DND-41 (cell line): ENCODE measurements around the gene SERINC3.

ENCODE experiments used
- ATAC-seq: fragments of 200-7000 bp; cut with Tn5 transposase; 3 replicates; pipeline ENCODE4 v1.9.1; 2021; ENCODE audit warnings: low read depth; ENCODE audit not compliant: insufficient read depth
- DNase-seq: peaks from one replicate; pipeline ENCODE4 v3.0.0-alpha.2; 2020
- H2AFZ ChIP-seq: 2 replicates; pipeline ENCODE4 v1.6.0; 2012; ENCODE audit warnings: low read depth, low read length
- H3K27ac ChIP-seq: 2 replicates; pipeline ENCODE4 v1.5.1; 2012; ENCODE audit warnings: low read length, inconsistent platforms
- H3K27me3 ChIP-seq: fragments of 200-600 bp; sonication (generic); 2 replicates; pipeline ENCODE4 v1.6.0; 2012; ENCODE audit warnings: low read length, mild to moderate bottlenecking, inconsistent platforms; ENCODE audit not compliant: insufficient read depth, poor library complexity
- H3K36me3 ChIP-seq: 2 replicates; pipeline ENCODE4 v1.5.1; 2012; ENCODE audit warnings: low read length, inconsistent platforms; ENCODE audit not compliant: insufficient read depth
- H3K4me1 ChIP-seq: 2 replicates; pipeline ENCODE4 v1.5.1; 2012; ENCODE audit warnings: mild to moderate bottlenecking, low read length; ENCODE audit not compliant: insufficient read depth
- H3K4me2 ChIP-seq: 2 replicates; pipeline ENCODE4 v1.6.0; 2012; ENCODE audit warnings: mild to moderate bottlenecking, moderate library complexity, low read length, inconsistent platforms; ENCODE audit not compliant: insufficient read depth
- H3K4me3 ChIP-seq, 2 experiments: fragments of 200-600 bp in 1 of 2; shearing (Covaris generic) in 1 of 2; 2 replicates each; pipeline ENCODE4 v1.5.1; 2012 to 2016; ENCODE audit warnings: inconsistent platforms in 2 of 2, low read length in 2 of 2, mild to moderate bottlenecking in 2 of 2, low read depth in 1 of 2, moderate library complexity in 1 of 2
- H3K79me2 ChIP-seq: 2 replicates; pipeline ENCODE4 v1.6.0; 2012; ENCODE audit warnings: low read length, inconsistent platforms; ENCODE audit not compliant: insufficient read depth
- H3K9ac ChIP-seq: 2 replicates; pipeline ENCODE4 v1.6.0; 2012; ENCODE audit warnings: low read depth, mild to moderate bottlenecking, inconsistent platforms, low read length, moderate library complexity
- H3K9me3 ChIP-seq: 2 replicates; pipeline ENCODE4 v1.5.1; 2012; ENCODE audit warnings: low read length, moderate library complexity, mild to moderate bottlenecking, inconsistent platforms; ENCODE audit not compliant: insufficient read depth, severe bottlenecking
- H4K20me1 ChIP-seq: 2 replicates; pipeline ENCODE4 v1.6.0; 2012; ENCODE audit warnings: low read length; ENCODE audit not compliant: insufficient read depth
- EZH2 ChIP-seq: IDR thresholded peaks from 3 replicates; pipeline ENCODE4 v1.6.1; 2012; ENCODE audit warnings: borderline replicate concordance, low read depth, mild to moderate bottlenecking, moderate library complexity, low read length, inconsistent platforms; ENCODE audit not compliant: severe bottlenecking
- TF ChIP-seq, protein P1 (sequence below): IDR thresholded peaks from 2 replicates; pipeline ENCODE4 v1.5.1; 2012; ENCODE audit warnings: borderline replicate concordance, low read length, moderate library complexity, mild to moderate bottlenecking; ENCODE audit not compliant: poor library complexity, severe bottlenecking; ENCODE audit errors: extremely low read depth

Gene SERINC3

DNA sequence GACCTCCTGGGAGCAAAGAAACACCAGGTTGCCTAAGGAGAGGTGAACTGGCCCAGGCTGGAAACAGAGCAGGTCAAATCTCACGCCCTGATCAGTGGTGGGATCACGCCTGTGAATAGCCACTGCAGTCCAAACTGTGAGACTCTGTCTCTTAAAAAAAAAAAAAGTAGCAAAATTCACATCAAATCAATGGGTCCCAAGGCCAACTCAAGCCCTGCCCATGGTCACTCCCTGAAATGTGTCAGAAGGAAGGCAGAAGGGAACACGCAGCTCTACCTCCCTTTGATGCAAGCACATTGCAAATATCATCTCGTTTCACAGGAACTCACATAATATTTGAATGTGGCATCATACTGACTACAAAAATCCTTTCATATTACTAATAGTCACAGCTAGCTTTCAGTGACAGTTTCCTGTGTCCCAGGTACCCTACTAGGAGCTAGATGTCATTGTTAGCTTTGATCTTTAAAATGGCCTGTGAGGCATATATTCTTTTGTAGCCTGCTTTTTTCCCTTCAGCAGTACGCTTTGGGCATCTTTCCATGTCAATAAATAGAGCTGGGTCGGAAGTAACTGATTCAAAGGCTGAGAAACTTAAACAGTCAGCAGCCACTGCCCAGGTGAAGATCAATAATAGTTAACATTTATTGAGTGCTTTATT, 60.6 kb downstream of the SERINC3 start:
- Histone ChIP-seq H3K4me3 (no peak overlapping the region), H3K79me2 (no peaks in the 10 kb centered on the region), H2AFZ (no peak overlapping the region), H3K4me2 (no peak overlapping the region), H3K9me3 (no peaks in the 10 kb centered on the region), H3K27me3 (peaks cover 8% of the 10 kb centered on the region), H4K20me1 (no peaks in the 10 kb centered on the region), H3K9ac (no peak overlapping the region), H3K27ac (no peak overlapping the region), H3K4me1 (no peaks in the 10 kb centered on the region), H3K36me3 (no peaks in the 10 kb centered on the region)
- TF ChIP-seq, protein P1, sequence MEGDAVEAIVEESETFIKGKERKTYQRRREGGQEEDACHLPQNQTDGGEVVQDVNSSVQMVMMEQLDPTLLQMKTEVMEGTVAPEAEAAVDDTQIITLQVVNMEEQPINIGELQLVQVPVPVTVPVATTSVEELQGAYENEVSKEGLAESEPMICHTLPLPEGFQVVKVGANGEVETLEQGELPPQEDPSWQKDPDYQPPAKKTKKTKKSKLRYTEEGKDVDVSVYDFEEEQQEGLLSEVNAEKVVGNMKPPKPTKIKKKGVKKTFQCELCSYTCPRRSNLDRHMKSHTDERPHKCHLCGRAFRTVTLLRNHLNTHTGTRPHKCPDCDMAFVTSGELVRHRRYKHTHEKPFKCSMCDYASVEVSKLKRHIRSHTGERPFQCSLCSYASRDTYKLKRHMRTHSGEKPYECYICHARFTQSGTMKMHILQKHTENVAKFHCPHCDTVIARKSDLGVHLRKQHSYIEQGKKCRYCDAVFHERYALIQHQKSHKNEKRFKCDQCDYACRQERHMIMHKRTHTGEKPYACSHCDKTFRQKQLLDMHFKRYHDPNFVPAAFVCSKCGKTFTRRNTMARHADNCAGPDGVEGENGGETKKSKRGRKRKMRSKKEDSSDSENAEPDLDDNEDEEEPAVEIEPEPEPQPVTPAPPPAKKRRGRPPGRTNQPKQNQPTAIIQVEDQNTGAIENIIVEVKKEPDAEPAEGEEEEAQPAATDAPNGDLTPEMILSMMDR: no peak
- TF ChIP-seq EZH2: no peak
- DNase-seq: no peak
- ATAC-seq: no peak

DNA sequence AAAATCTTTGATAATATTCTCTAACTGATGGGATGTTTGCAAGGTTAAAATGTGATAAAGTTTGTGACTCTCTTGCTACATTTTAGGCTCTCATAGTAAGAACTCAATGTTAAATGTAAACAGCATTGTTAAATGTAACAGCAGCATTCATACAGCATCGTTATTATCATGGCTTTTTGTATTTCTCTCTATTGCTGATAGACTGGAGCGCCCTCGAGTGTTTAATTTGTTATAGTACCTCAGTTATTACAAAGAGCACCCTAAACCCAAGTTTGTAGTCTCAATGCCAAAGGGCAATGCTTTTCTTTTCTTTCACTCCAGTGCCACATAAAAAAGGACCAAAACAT, 61.1 kb downstream of the SERINC3 start:
- DNase-seq (no peak), ATAC-seq (no peak)
- Histone ChIP-seq H3K36me3 (no peaks in the 10 kb centered on the region), H3K27me3 (peaks cover 8% of the 10 kb centered on the region), H3K4me3 (no peak overlapping the region), H3K79me2 (no peaks in the 10 kb centered on the region), H3K4me2 (no peak overlapping the region), H3K9ac (no peak overlapping the region), H3K4me1 (no peaks in the 10 kb centered on the region), H3K9me3 (no peaks in the 10 kb centered on the region), H4K20me1 (no peaks in the 10 kb centered on the region), H3K27ac (no peak overlapping the region), H2AFZ (no peak overlapping the region)
- TF ChIP-seq, protein P1: peak; percentile 48
- no peak for TF ChIP-seq EZH2

DNA sequence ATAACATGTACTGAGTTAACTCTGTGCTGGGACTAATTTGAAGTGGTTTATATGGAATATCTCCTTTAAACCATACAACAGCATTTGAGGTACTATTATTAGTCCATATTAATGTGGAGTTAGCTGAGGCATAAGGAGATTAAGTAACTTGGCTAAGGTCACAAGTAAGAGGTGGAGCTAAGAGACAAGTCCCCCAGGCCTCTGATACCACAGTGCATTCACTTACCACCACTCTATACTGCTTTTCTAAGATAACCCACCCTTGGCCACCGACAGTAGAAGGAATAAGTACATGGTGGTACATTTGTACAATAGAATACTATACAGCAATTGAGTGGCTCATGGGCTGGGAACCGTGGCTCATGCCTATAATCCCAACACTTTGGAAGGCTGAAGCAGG, 62.6 kb downstream of the SERINC3 start:
- no peak for ATAC-seq
- TF ChIP-seq, protein P1: no peak
- TF ChIP-seq EZH2: no peak

More for the DNA sequence above, 62.6 kb downstream of the SERINC3 start:
- Histone ChIP-seq H3K36me3 (no peaks in the 10 kb centered on the region), H3K79me2 (no peaks in the 10 kb centered on the region), H3K4me3 (no peak overlapping the region), H3K4me1 (no peaks in the 10 kb centered on the region), H3K4me2 (no peak overlapping the region), H3K27ac (no peak overlapping the region), H2AFZ (no peak overlapping the region), H3K9me3 (no peaks in the 10 kb centered on the region), H4K20me1 (no peaks in the 10 kb centered on the region), H3K9ac (no peak overlapping the region), H3K27me3 (peaks cover 8% of the 10 kb centered on the region)
- no peak for DNase-seq
